Panc1 (cell line): Measurements from ENCODE around the gene TMEM88. TPM values are rescaled to one million over a fixed set of nuclear protein-coding genes. Genes with fewer than 3 reads are reported as not detected.

ENCODE experiments used
- ATAC-seq: fragments of 200-7000 bp; cut with Tn5 transposase; 2 replicates; pipeline ENCODE4 v1.9.1; 2020; ENCODE audit warnings: mild to moderate bottlenecking, moderate library complexity
- BruUV-seq: library from RNA; stranded (reverse); fragments of 400-500 nt; replicated peaks from 2 replicates; lab custom pipeline; 2021; lab: Mats Ljungman, UMichigan
- CTCF ChIA-PET: fragments of 300-600 bp; sonication (Branson Sonifier 250); formaldehyde crosslinking; loops from one replicate; lab custom pipeline; 2022; ENCODE audit warnings: antibody characterized with exemption; lab: Charles Lee
- POLR2A ChIA-PET: fragments of 300-600 bp; sonication (Branson Sonifier 250); formaldehyde crosslinking; loops from one replicate; lab custom pipeline; 2022; ENCODE audit warnings: antibody characterized with exemption; lab: Charles Lee
- DNase-seq: peaks from one replicate; pipeline ENCODE4 v3.0.0-alpha.2; 2010; ENCODE audit warnings: low read depth, low spot score
- H3K27ac ChIP-seq: 2 replicates; pipeline ENCODE4 v1.5.1; 2011; ENCODE audit warnings: mild to moderate bottlenecking, low read length, inconsistent platforms
- H3K27me3 ChIP-seq: fragments of 200-500 bp; sonication (Bioruptor generic); 2 replicates; pipeline ENCODE4 v1.6.0; 2014; ENCODE audit warnings: low read length, inconsistent platforms; ENCODE audit not compliant: control insufficient read depth, insufficient read depth
- H3K36me3 ChIP-seq: fragments of 200-500 bp; sonication (Bioruptor generic); 2 replicates; pipeline ENCODE4 v1.5.1; 2014; ENCODE audit warnings: inconsistent platforms, mild to moderate bottlenecking, low read length, moderate library complexity; ENCODE audit not compliant: control insufficient read depth, insufficient read depth
- H3K4me1 ChIP-seq: 2 replicates; pipeline ENCODE4 v1.5.1; 2011; ENCODE audit warnings: inconsistent platforms, mild to moderate bottlenecking, low read length, moderate library complexity; ENCODE audit not compliant: control insufficient read depth, insufficient read depth
- H3K4me3 ChIP-seq, 2 experiments: 2 replicates each; pipeline ENCODE4 v1.5.1; 2011 to 2012; ENCODE audit warnings: low read depth in 2 of 2, low read length in 2 of 2, mild to moderate bottlenecking in 2 of 2, inconsistent platforms in 1 of 2, moderate library complexity in 1 of 2
- H3K9me3 ChIP-seq: fragments of 200-500 bp; sonication (Bioruptor generic); 2 replicates; pipeline ENCODE4 v1.5.1; 2014; ENCODE audit warnings: low read depth, mild to moderate bottlenecking, inconsistent platforms, low read length, moderate library complexity; ENCODE audit not compliant: control insufficient read depth, insufficient read depth
- CTCF ChIP-seq: fragments of 450-650 bp; IDR thresholded peaks from 2 replicates; pipeline ENCODE4 v1.5.1; 2017; ENCODE audit warnings: mild to moderate bottlenecking
- POLR2AphosphoS5 ChIP-seq: IDR thresholded peaks from 2 replicates; pipeline ENCODE4 v1.6.1; 2012; ENCODE audit warnings: mild to moderate bottlenecking, low read depth, low read length, moderate library complexity
- REST ChIP-seq, 2 experiments: IDR thresholded peaks; 2 replicates each; pipeline ENCODE4 v1.6.1; 2011 to 2012; ENCODE audit warnings: low read depth in 2 of 2, control low read depth in 1 of 2, low read length in 1 of 2, mild to moderate bottlenecking in 1 of 2, moderate library complexity in 1 of 2; ENCODE audit not compliant: insufficient read depth in 1 of 2
- SIN3A ChIP-seq: IDR thresholded peaks from 2 replicates; pipeline ENCODE4 v1.6.1; 2012; ENCODE audit warnings: low read depth, mild to moderate bottlenecking, low read length, moderate library complexity, borderline replicate concordance; ENCODE audit not compliant: insufficient read depth
- TCF7L2 ChIP-seq: IDR thresholded peaks from 2 replicates; pipeline ENCODE4 v1.6.1; 2011; ENCODE audit warnings: mild to moderate bottlenecking, low read depth, low read length, inconsistent platforms
- in situ Hi-C: cut with HindIII; loops from 2 replicates; pipeline ENCODE4 v1.10.0; 2016; ENCODE audit warnings: low sequenced_read_pairs, low pct_unique_long_range_greater_than_20kb
- intact Hi-C: fragments of 100-400 bp; cut with micrococcal nuclease; formaldehyde crosslinking; loops from one replicate; pipeline ENCODE4 v1.10.0; 2022; ENCODE audit not compliant: unreplicated experiment
- total RNA-seq: library from RNA; stranded (reverse); gene quantifications from one replicate; pipeline ENCODE4 v1.2.1, GENCODE V29; 2021; ENCODE audit not compliant: unreplicated experiment

TMEM88 gene
- total RNA-seq, 1 experiment from 2014 or later = 1.6 TPM

- intact Hi-C loops = loop anchor here (10.0 kb wide), 1 partner anchor 111 kb away; no protein-coding TSS in a partner anchor
- Histone ChIP-seq H3K27me3 (no peaks in the 10 kb centered on the region), H3K4me1 (peaks cover 14% of the 10 kb centered on the region), H3K9me3 (no peaks in the 10 kb centered on the region), H3K27ac (peak overlapping the region; percentile 97), H3K4me3 (peak overlapping the region; percentile 74 to 79), H3K36me3 (peaks cover 5% of the 10 kb centered on the region; the same call in 1 of the 2 replicates)
- CTCF ChIA-PET = interaction anchor here (0.6 kb wide), 1 partner anchor 114 kb away, joined by 10 read pairs; no protein-coding TSS in a partner anchor
- POLR2A ChIA-PET = interaction anchor here (0.6 kb wide), 1 partner anchor 254 kb away, joined by 10 read pairs; no protein-coding TSS in a partner anchor
- in situ Hi-C loops = no loop called here
- ATAC-seq (no peak), DNase-seq (no peak)
- TF ChIP-seq REST (IDR thresholded peaks at IDR 0.05; ENCODE audit: insufficient read depth in 1 of 2, low read depth in 2 of 2, low read length in 1 of 2) (no peak), POLR2AphosphoS5 (no peak), CTCF (no peak), TCF7L2 (no peak), SIN3A (no peak)
- no TSS peak for BruUV-seq
These were observed 1.3 kb downstream of the TMEM88 start for GRCh38 chr17:7856011-7856810.

GRCh38 chr17:7856811-7857712 is 2.2 kb downstream of the TMEM88 start, which contains the start of gene NAA38:
Gene NAA38, minus strand, starts transcription at chr17:7857559. Its CDS starts 96 bp downstream, at chr17:7857463.
- TSS peak; percentile 99 for BruUV-seq
- POLR2A ChIA-PET = interaction anchor here (0.6 to 0.8 kb wide), 4 partner anchors 13 to 192 kb away, joined by 3 to 7 read pairs (median 4); partner anchors contain the start of gene KDM6B
- TF ChIP-seq REST (IDR thresholded peaks at IDR 0.05; ENCODE audit: insufficient read depth in 1 of 2, low read depth in 2 of 2, low read length in 1 of 2) (no peak), SIN3A (peak; percentile 59; the same call in 1 of the 2 replicates), CTCF (peak; percentile 54), TCF7L2 (peak; percentile 29; the same call in 1 of the 2 replicates), POLR2AphosphoS5 (peak; percentile 14)

More at GRCh38 chr17:7856811-7857712, 2.2 kb downstream of the TMEM88 start, which contains the start of gene NAA38:
- no peaks in the 10 kb centered on the region for H3K9me3 ChIP-seq
- peak within 1 kb of the TSS; percentile 97 for H3K27ac ChIP-seq
- peaks cover 9% of the 10 kb centered on the region; the same call in 1 of the 2 replicates for H3K4me1 ChIP-seq
- peak within 1 kb of the TSS; percentile 74 to 79 for H3K4me3 ChIP-seq
- H3K27me3 ChIP-seq = no peaks in the 10 kb centered on the region
- CTCF ChIA-PET = interaction anchor here (0.6 to 1.0 kb wide), 3 partner anchors 22 to 231 kb away, joined by 4 to 6 read pairs (median 4); no protein-coding TSS in a partner anchor
- in situ Hi-C loops = no loop called here
- intact Hi-C loops = loop anchor here (10.0 kb wide), 1 partner anchor 112 kb away; no protein-coding TSS in a partner anchor
- peak; percentile 92 for ATAC-seq
- peaks cover 5% of the 10 kb centered on the region for H3K36me3 ChIP-seq
- DNase-seq = no peak
